ENCODE measurements around the gene DNAJC10.

GRCh38 chr2:182758379-182758778 is 42.3 kb downstream of the DNAJC10 start:
- TF ChIP-seq CTCF (IDR thresholded peaks at IDR 0.05 in 4 of 5, conservative IDR thresholded peaks at IDR 0.05 in 1 of 5): no peak
- no peak for TF ChIP-seq POLR2A (IDR thresholded peaks at IDR 0.05)
